GM12878 (cell line): ENCODE measurements around the gene MTIF3. TPM values are rescaled to one million over a fixed set of nuclear protein-coding genes. Genes with fewer than 3 reads are reported as not detected.

Experiments used
- ATAC-seq: fragments of 200-7000 bp; cut with Tn5 transposase; 3 replicates; pipeline ENCODE4 v1.9.1; 2020; ENCODE audit warnings: mild to moderate bottlenecking, moderate library complexity
- BruUV-seq: library from RNA; stranded (reverse); fragments of 400-500 nt; replicated peaks from 2 replicates; lab custom pipeline; 2021; lab: Mats Ljungman, UMichigan
- CTCF ChIA-PET: fragments of 300-600 bp; sonication (Branson Sonifier 250); formaldehyde crosslinking; extraction: SDS; loops from one replicate; lab custom pipeline; 2021; ENCODE audit warnings: inconsistent platforms; lab: Yijun Ruan, JAX
- POLR2A ChIA-PET: fragments of 350-600 bp; formaldehyde crosslinking; extraction: SDS; loops from one replicate; lab custom pipeline; 2021; ENCODE audit warnings: inconsistent platforms; lab: Charles Lee
- RAD21 ChIA-PET: fragments of 300-600 bp; sonication (Branson Sonifier 250); formaldehyde crosslinking; loops from one replicate; lab custom pipeline; 2023; ENCODE audit warnings: antibody characterized with exemption; ENCODE audit not compliant: unreplicated experiment; lab: Charles Lee
- SMC1A ChIA-PET: fragments of 300-600 bp; sonication (Branson Sonifier 250); formaldehyde crosslinking; loops from one replicate; lab custom pipeline; 2023; ENCODE audit not compliant: unreplicated experiment, uncharacterized antibody; lab: Charles Lee
- DNase-seq: peaks from one replicate; pipeline ENCODE4 v3.0.0-alpha.2; 2011; ENCODE audit warnings: low read depth, low spot score
- FAIRE-seq: peaks from 3 replicates; lab custom pipeline; 2011; peaks lifted over from hg19 to GRCh38; lab: Jason Lieb, UNC
- H2AFZ ChIP-seq: 2 replicates; pipeline ENCODE4 v1.6.0; 2011; ENCODE audit warnings: low read depth, low read length, control low read depth; ENCODE audit not compliant: control insufficient read depth
- H3K27ac ChIP-seq: 2 replicates; pipeline ENCODE4 v1.5.1; 2011; ENCODE audit warnings: control low read depth; ENCODE audit not compliant: control insufficient read depth, insufficient read depth
- H3K27me3 ChIP-seq, 2 experiments: replicated peaks in 1 of 2; 2 replicates each; pipeline versions ENCODE4 v1.6.0 to v1.6.1; 2011; ENCODE audit warnings: low read length in 1 of 2; ENCODE audit not compliant: control insufficient read depth in 2 of 2, insufficient read depth in 2 of 2
- H3K36me3 ChIP-seq, 2 experiments: 2 replicates each; pipeline ENCODE4 v1.5.1; 2011; ENCODE audit warnings: low read length in 1 of 2; ENCODE audit not compliant: control insufficient read depth in 2 of 2, insufficient read depth in 2 of 2
- H3K4me1 ChIP-seq: 2 replicates; pipeline ENCODE4 v1.6.1; 2011; ENCODE audit warnings: mild to moderate bottlenecking, low read length, moderate library complexity, mixed read lengths; ENCODE audit not compliant: control insufficient read depth, insufficient read depth
- H3K4me2 ChIP-seq: 2 replicates; pipeline ENCODE4 v1.6.0; 2011; ENCODE audit warnings: control low read depth; ENCODE audit not compliant: control insufficient read depth, insufficient read depth
- H3K4me3 ChIP-seq: fragments of 200-600 bp; sonication (generic); 2 replicates; pipeline ENCODE4 v1.5.1; 2016
- H3K79me2 ChIP-seq: 2 replicates; pipeline ENCODE4 v1.6.0; 2011; ENCODE audit warnings: low read length; ENCODE audit not compliant: control insufficient read depth, insufficient read depth
- H3K9ac ChIP-seq: 2 replicates; pipeline ENCODE4 v1.8.0; 2011; ENCODE audit warnings: low read length, control low read depth, mixed read lengths; ENCODE audit not compliant: control insufficient read depth, insufficient read depth
- H3K9me3 ChIP-seq: replicated peaks from 3 replicates; pipeline ENCODE4 v1.5.1; 2011; ENCODE audit warnings: mild to moderate bottlenecking, low read length; ENCODE audit not compliant: control insufficient read depth, insufficient read depth
- H4K20me1 ChIP-seq: 2 replicates; pipeline ENCODE4 v1.6.0; 2011; ENCODE audit not compliant: control insufficient read depth, insufficient read depth
- ATF7 ChIP-seq: fragments of 450-650 bp; IDR thresholded peaks from 2 replicates; pipeline ENCODE4 v1.6.1; 2016; ENCODE audit warnings: low read depth, mild to moderate bottlenecking
- BCL11A ChIP-seq: IDR thresholded peaks from 2 replicates; pipeline ENCODE4 v1.6.1; 2011; ENCODE audit warnings: low read depth, low read length
- CHD2 ChIP-seq: IDR thresholded peaks from 2 replicates; pipeline ENCODE4 v1.6.1; 2011; ENCODE audit warnings: low read depth, low read length, improper control_type of control experiment, borderline replicate concordance
- CHD4 ChIP-seq: fragments of 200-600 bp; sonication (generic); IDR thresholded peaks from 2 replicates; pipeline ENCODE4 v1.6.1; 2016; ENCODE audit warnings: mild to moderate bottlenecking
- CREM ChIP-seq: IDR thresholded peaks from 2 replicates; pipeline ENCODE4 v1.6.1; 2014; ENCODE audit warnings: antibody characterized with exemption, low read depth
- HDAC2 ChIP-seq: fragments of 200-600 bp; sonication (generic); IDR thresholded peaks from 2 replicates; pipeline ENCODE4 v1.6.1; 2017
- IKZF2 ChIP-seq, 2 experiments: fragments of 450-650 bp; IDR thresholded peaks; 2 replicates each; pipeline ENCODE4 v1.6.1; 2017; ENCODE audit warnings: mild to moderate bottlenecking in 2 of 2, moderate library complexity in 2 of 2
- KLF5 ChIP-seq: fragments of 450-650 bp; IDR thresholded peaks from 2 replicates; pipeline ENCODE4 v1.6.1; 2014; ENCODE audit warnings: mild to moderate bottlenecking; ENCODE audit not compliant: partially characterized antibody
- LARP7 ChIP-seq: fragments of 450-650 bp; IDR thresholded peaks from 2 replicates; pipeline ENCODE4 v1.6.1; 2017; ENCODE audit warnings: mild to moderate bottlenecking
- NR2F1 ChIP-seq: fragments of 450-650 bp; conservative IDR thresholded peaks from 2 replicates; pipeline ENCODE4 v1.6.1; 2017; ENCODE audit warnings: mild to moderate bottlenecking
- SMARCA5 ChIP-seq: fragments of 450-650 bp; IDR thresholded peaks from 2 replicates; pipeline ENCODE4 v1.6.1; 2017; ENCODE audit warnings: mild to moderate bottlenecking
- SREBF1 ChIP-seq: IDR thresholded peaks from 2 replicates; pipeline ENCODE4 v1.6.1; 2012; ENCODE audit warnings: mild to moderate bottlenecking, low read length
- TCF7 ChIP-seq: IDR thresholded peaks from 2 replicates; pipeline ENCODE4 v1.6.1; 2014; ENCODE audit warnings: antibody characterized with exemption, borderline replicate concordance
- ZNF217 ChIP-seq: fragments of 450-650 bp; IDR thresholded peaks from 2 replicates; pipeline ENCODE4 v1.6.1; 2017; ENCODE audit warnings: antibody characterized with exemption, mild to moderate bottlenecking
- ZNF384 ChIP-seq: IDR thresholded peaks from 2 replicates; pipeline ENCODE4 v1.6.1; 2012; ENCODE audit warnings: low read depth, mild to moderate bottlenecking, low read length, improper control_type of control experiment, borderline replicate concordance
- WGBS: methylation state at CpG from one replicate; pipeline ENCODE4 v1.1.6; 2016; ENCODE audit warnings: low lambda C conversion rate; ENCODE audit not compliant: insufficient replicate concordance, insufficient coverage; ENCODE audit errors: missing lambda C conversion rate; 5-methylcytosine and 5-hydroxymethylcytosine counted together
- in situ Hi-C: fragments of 300-500 bp; cut with MboI; formaldehyde crosslinking; loops from 9 replicates; pipeline ENCODE4 v1.14.3; 2018; ENCODE audit warnings: mixed read lengths
- intact Hi-C: fragments of 100-400 bp; cut with micrococcal nuclease; formaldehyde crosslinking; loops from one replicate; pipeline ENCODE4 v1.14.2; 2022; ENCODE audit not compliant: unreplicated experiment
- polyA plus RNA-seq, 11 experiments: library from polyadenylated mRNA; depleted of rRNA in 4 of 11; unstranded in 6 of 11; stranded (reverse) in 5 of 11; fragments of >200 nt; fragmentation: Nextera tagmentation in 4 of 11; fragmentation: Illumina TruSeq in 1 of 11; extraction: Ambion mirVana in 4 of 11; extraction: Trizol in 1 of 11; gene quantifications; 1 replicate in 1 of 11; 2 replicates in 10 of 11; pipeline versions ENCODE4 v1.2.1 to v1.2.3, GENCODE V29; 2011 to 2016; ENCODE audit warnings: inconsistent platforms in 2 of 11, missing spikeins in 2 of 11, low read depth in 1 of 11
- total RNA-seq, 4 experiments: library from RNA; depleted of rRNA in 3 of 4; stranded (reverse); fragments of >200 nt in 3 of 4; fragmentation: Illumina TruSeq in 1 of 4; extraction: Trizol in 1 of 4; gene quantifications; 2 replicates each; pipeline versions ENCODE4 v1.2.1 to v1.2.3, GENCODE V29; 2013 to 2021
- TF ChIP-seq, protein P1 (sequence below): fragments of 450-650 bp; formaldehyde crosslinking; IDR thresholded peaks from 2 replicates; pipeline ENCODE4 v1.4.0; 2022; ENCODE audit warnings: mild to moderate bottlenecking, moderate library complexity
- TF ChIP-seq, protein P2 (sequence below): fragments of 150-350 bp; IDR thresholded peaks from 2 replicates; pipeline ENCODE4 v1.6.1; 2016; ENCODE audit warnings: low read depth, low read length
- TF ChIP-seq, protein P3 (sequence below): fragments of 450-650 bp; IDR thresholded peaks from 2 replicates; pipeline ENCODE4 v1.6.1; 2016; ENCODE audit warnings: mild to moderate bottlenecking

Gene MTIF3
- total and polyA plus RNA-seq, 10 of the 15 experiments (the other 5 are each of a cell fraction or from before 2014, with no cell fraction given): 22.4 to 73.9 (median 49.7) TPM

DNA sequence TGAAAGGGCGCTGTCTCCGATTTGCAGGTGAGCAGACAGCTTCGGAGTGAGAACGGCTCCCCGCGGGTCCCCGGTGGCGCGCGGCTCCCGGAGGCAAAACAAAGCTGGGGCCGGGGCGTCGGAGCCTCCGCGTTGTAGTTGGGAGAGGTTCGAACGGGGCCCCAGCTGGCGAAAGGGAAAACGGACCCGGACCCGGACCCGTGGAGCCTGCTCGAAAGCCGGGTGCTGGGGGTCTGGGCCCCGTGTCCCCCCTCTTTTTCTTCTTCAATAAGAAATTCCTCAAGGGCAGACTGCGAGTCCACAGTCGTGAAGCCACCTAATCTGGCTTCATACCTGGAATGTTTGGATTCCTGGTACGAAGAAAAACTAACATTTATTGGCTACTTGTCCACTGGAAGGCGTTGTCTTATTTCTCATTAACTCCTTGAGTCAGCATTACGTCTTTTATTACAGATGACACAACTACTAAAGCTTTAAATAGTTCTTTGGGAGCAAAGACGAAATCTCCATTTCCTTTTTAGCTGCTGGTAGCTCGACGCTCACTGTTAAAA lies 632 bp upstream of the MTIF3 start:
- RAD21 ChIA-PET: interaction anchor here (0.8 to 4.8 kb wide), 5 partner anchors 11 to 170 kb away, joined by 3 to 32 read pairs (median 4); partner anchors contain the start of gene GTF3A
- peaks cover 22% of the 10 kb centered on the region for H3K79me2 ChIP-seq
- FAIRE-seq: no peak
- peak overlapping the region; percentile 69 for H2AFZ ChIP-seq
- in situ Hi-C loops: loop anchor here (5.0 kb wide), 1 partner anchor 166 kb away; no protein-coding TSS in a partner anchor
- peak overlapping the region; percentile 87 for H3K4me3 ChIP-seq
- BruUV-seq: no TSS peak
- H4K20me1 ChIP-seq: no peaks in the 10 kb centered on the region
- peaks cover 17% of the 10 kb centered on the region for H3K4me1 ChIP-seq
- H3K27me3 ChIP-seq: no peaks in the 10 kb centered on the region
- intact Hi-C loops: loop anchor here (1.0 to 2.0 kb wide), 3 partner anchors 27 to 200 kb away; partner anchors contain the start of genes GTF3A, LNX2 and RPL21
- peak overlapping the region; percentile 86 for H3K27ac ChIP-seq
- DNase-seq: no peak
- peak overlapping the region; percentile 58 for H3K4me2 ChIP-seq
- POLR2A ChIA-PET: interaction anchor here (1.0 to 2.3 kb wide), 2 partner anchors 26 to 170 kb away, joined by 3 to 8 read pairs; partner anchors contain the start of gene GTF3A
- CTCF ChIA-PET: interaction anchor here (1.0 to 6.0 kb wide), 3 partner anchors 15 to 376 kb away, joined by 3 to 30 read pairs (median 5); partner anchors contain the start of gene GTF3A
- H3K9me3 ChIP-seq: no peaks in the 10 kb centered on the region
- H3K9ac ChIP-seq: peak overlapping the region; percentile 91
- SMC1A ChIA-PET: interaction anchor here (1.0 to 3.6 kb wide), 5 partner anchors 24 to 375 kb away, joined by 3 to 41 read pairs (median 3); partner anchors contain the start of gene GTF3A
- ATAC-seq: 0 out of 3 replicates have a peak, but pooled peaks have one; percentile 3
- WGBS: under 1% methylated on average over 34 of the region's 34 CpGs
- H3K36me3 ChIP-seq: no peaks in the 10 kb centered on the region
- TF ChIP-seq ZNF384 (no peak), TCF7 (no peak), NR2F1 (no peak), CREM (0 out of 2 replicates have a peak, but pooled peaks have one; percentile 33), KLF5 (no peak), CHD2 (no peak), SREBF1 (no peak), ZNF217 (no peak), BCL11A (no peak), ATF7 (peak; percentile 26; the same call in 1 of the 2 replicates), HDAC2 (no peak), IKZF2 (IDR thresholded peaks at IDR 0.05) (0 out of 4 replicates have a peak, but pooled peaks of 1 of the 2 experiments have one; percentile 5), SMARCA5 (no peak), LARP7 (no peak), CHD4 (no peak)
- TF ChIP-seq, protein P1, sequence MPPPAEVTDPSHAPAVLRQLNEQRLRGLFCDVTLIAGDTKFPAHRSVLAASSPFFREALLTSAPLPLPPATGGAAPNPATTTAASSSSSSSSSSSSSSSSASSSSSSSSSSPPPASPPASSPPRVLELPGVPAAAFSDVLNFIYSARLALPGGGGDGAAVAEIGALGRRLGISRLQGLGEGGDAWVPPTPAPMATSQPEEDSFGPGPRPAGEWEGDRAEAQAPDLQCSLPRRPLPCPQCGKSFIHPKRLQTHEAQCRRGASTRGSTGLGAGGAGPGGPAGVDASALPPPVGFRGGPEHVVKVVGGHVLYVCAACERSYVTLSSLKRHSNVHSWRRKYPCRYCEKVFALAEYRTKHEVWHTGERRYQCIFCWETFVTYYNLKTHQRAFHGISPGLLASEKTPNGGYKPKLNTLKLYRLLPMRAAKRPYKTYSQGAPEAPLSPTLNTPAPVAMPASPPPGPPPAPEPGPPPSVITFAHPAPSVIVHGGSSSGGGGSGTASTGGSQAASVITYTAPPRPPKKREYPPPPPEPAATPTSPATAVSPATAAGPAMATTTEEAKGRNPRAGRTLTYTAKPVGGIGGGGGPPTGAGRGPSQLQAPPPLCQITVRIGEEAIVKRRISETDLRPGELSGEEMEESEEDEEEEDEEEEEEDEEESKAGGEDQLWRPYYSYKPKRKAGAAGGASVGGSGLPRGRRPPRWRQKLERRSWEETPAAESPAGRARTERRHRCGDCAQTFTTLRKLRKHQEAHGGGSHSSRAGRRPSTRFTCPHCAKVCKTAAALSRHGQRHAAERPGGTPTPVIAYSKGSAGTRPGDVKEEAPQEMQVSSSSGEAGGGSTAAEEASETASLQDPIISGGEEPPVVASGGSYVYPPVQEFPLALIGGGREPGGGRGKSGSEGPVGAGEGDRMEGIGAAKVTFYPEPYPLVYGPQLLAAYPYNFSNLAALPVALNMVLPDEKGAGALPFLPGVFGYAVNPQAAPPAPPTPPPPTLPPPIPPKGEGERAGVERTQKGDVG (CRISPR knock-in tag): no peak
- TF ChIP-seq, protein P2, sequence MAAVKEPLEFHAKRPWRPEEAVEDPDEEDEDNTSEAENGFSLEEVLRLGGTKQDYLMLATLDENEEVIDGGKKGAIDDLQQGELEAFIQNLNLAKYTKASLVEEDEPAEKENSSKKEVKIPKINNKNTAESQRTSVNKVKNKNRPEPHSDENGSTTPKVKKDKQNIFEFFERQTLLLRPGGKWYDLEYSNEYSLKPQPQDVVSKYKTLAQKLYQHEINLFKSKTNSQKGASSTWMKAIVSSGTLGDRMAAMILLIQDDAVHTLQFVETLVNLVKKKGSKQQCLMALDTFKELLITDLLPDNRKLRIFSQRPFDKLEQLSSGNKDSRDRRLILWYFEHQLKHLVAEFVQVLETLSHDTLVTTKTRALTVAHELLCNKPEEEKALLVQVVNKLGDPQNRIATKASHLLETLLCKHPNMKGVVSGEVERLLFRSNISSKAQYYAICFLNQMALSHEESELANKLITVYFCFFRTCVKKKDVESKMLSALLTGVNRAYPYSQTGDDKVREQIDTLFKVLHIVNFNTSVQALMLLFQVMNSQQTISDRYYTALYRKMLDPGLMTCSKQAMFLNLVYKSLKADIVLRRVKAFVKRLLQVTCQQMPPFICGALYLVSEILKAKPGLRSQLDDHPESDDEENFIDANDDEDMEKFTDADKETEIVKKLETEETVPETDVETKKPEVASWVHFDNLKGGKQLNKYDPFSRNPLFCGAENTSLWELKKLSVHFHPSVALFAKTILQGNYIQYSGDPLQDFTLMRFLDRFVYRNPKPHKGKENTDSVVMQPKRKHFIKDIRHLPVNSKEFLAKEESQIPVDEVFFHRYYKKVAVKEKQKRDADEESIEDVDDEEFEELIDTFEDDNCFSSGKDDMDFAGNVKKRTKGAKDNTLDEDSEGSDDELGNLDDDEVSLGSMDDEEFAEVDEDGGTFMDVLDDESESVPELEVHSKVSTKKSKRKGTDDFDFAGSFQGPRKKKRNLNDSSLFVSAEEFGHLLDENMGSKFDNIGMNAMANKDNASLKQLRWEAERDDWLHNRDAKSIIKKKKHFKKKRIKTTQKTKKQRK: no peak
- TF ChIP-seq, protein P3, sequence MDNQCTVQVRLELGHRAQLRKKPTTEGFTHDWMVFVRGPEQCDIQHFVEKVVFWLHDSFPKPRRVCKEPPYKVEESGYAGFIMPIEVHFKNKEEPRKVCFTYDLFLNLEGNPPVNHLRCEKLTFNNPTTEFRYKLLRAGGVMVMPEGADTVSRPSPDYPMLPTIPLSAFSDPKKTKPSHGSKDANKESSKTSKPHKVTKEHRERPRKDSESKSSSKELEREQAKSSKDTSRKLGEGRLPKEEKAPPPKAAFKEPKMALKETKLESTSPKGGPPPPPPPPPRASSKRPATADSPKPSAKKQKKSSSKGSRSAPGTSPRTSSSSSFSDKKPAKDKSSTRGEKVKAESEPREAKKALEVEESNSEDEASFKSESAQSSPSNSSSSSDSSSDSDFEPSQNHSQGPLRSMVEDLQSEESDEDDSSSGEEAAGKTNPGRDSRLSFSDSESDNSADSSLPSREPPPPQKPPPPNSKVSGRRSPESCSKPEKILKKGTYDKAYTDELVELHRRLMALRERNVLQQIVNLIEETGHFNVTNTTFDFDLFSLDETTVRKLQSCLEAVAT: no peak
